ENCODE measurements around the gene BRDT. TPM values are rescaled to one million over a fixed set of nuclear protein-coding genes. Genes with fewer than 3 reads are reported as not detected.

Gene BRDT
- total RNA-seq, 4 donors from 2014 or later, result 0.30 TPM; not detected in 3

- TF ChIP-seq EP300 (IDR thresholded peaks at IDR 0.05) (no peak), POLR2A (IDR thresholded peaks at IDR 0.05) (no peak)
- Histone ChIP-seq H3K4me1 (no peaks in the 10 kb centered on the region), H3K36me3 (no peaks in the 10 kb centered on the region), H3K27ac (no peak overlapping the region), H3K27me3 (no peaks in the 10 kb centered on the region), H3K9me3 (no peaks in the 10 kb centered on the region), H3K4me3 (no peak overlapping the region)
- no peak for DNase-seq (ENCODE audit: low spot score in 2 of 2)
- 67 to 73% methylated on average over 4 of the region's 4 CpGs for WGBS, 2 donors
Observed at GRCh38 chr1:91916046-91916445, 33.2 kb upstream of the BRDT start.

DNA sequence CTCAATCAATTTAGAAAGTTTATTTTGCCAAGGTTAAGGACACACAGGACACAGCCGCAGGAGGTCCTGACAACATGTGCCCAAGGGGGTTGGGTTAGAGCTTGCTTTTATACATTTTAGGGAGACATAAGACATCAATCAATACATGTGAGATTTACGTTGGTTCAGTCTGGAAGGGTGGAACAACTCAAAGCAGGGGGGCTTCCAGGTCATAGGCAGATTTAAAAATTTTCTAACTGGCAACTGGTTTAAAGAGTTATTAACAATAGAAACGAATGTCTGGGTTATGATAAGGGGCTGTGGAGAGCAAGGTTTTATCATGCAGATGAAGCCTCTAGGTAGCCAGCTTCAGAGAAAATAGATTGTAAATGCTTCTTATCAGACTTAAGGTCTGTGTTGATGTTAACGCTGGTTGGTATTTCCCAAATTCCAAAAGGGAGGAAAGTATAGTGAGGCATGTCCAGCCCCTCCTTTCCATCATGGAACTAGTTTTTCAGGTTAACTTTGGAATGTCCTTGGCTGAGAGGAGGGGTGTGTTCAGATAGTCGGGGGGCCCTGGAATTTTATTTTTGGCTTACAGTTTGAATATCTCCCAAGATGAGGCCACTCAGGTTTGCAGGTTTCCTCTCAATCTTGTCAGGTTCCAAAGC, 32.3 kb upstream of the BRDT start:
- TF ChIP-seq EP300 (IDR thresholded peaks at IDR 0.05) (no peak), POLR2A (IDR thresholded peaks at IDR 0.05) (no peak)
- TF ChIP-seq, protein P1, sequence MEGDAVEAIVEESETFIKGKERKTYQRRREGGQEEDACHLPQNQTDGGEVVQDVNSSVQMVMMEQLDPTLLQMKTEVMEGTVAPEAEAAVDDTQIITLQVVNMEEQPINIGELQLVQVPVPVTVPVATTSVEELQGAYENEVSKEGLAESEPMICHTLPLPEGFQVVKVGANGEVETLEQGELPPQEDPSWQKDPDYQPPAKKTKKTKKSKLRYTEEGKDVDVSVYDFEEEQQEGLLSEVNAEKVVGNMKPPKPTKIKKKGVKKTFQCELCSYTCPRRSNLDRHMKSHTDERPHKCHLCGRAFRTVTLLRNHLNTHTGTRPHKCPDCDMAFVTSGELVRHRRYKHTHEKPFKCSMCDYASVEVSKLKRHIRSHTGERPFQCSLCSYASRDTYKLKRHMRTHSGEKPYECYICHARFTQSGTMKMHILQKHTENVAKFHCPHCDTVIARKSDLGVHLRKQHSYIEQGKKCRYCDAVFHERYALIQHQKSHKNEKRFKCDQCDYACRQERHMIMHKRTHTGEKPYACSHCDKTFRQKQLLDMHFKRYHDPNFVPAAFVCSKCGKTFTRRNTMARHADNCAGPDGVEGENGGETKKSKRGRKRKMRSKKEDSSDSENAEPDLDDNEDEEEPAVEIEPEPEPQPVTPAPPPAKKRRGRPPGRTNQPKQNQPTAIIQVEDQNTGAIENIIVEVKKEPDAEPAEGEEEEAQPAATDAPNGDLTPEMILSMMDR (IDR thresholded peaks at IDR 0.05), result no peak
- Histone ChIP-seq H3K36me3 (no peaks in the 10 kb centered on the region), H3K27ac (no peak overlapping the region), H3K4me1 (no peaks in the 10 kb centered on the region), H3K27me3 (no peaks in the 10 kb centered on the region), H3K9me3 (no peaks in the 10 kb centered on the region), H3K4me3 (no peak overlapping the region)
- no peak for DNase-seq (ENCODE audit: low spot score in 2 of 2)
- WGBS, 2 donors, result 65 to 75% methylated on average over 5 of the region's 5 CpGs

- H3K27me3 ChIP-seq, result no peaks in the 10 kb centered on the region
- H3K9me3 ChIP-seq, result no peaks in the 10 kb centered on the region
- H3K4me1 ChIP-seq, result no peaks in the 10 kb centered on the region
- TF ChIP-seq, protein P1 (IDR thresholded peaks at IDR 0.05), result no peak
- TF ChIP-seq EP300 (IDR thresholded peaks at IDR 0.05), result no peak
- no peak for TF ChIP-seq POLR2A (IDR thresholded peaks at IDR 0.05)
- no peaks in the 10 kb centered on the region for H3K36me3 ChIP-seq
- H3K27ac ChIP-seq, result no peak overlapping the region
- DNase-seq (ENCODE audit: low spot score in 2 of 2), result no peak
- no peak overlapping the region for H3K4me3 ChIP-seq
- 89 to 91% methylated on average over 8 of the region's 8 CpGs for WGBS, 2 donors
Observed at GRCh38 chr1:91919962-91920361, 29.2 kb upstream of the BRDT start.

- peaks cover 0 to 2% (median under 1%) of the 10 kb centered on the region in 4 donors for H3K4me1 ChIP-seq
- TF ChIP-seq POLR2A (IDR thresholded peaks at IDR 0.05), result no peak
- peak in 1 of 2 donors; percentile 29 for TF ChIP-seq EP300 (IDR thresholded peaks at IDR 0.05)
- TF ChIP-seq, protein P1 (IDR thresholded peaks at IDR 0.05), result no peak
- H3K27me3 ChIP-seq, result no peaks in the 10 kb centered on the region
- 35 to 61% methylated on average over 2 of the region's 2 CpGs for WGBS, 2 donors
- peak overlapping the region in 1 of 4 donors; percentile 28 for H3K27ac ChIP-seq
- no peak overlapping the region for H3K4me3 ChIP-seq
- no peak for DNase-seq (ENCODE audit: low spot score in 2 of 2)
- H3K9me3 ChIP-seq, result no peaks in the 10 kb centered on the region
- H3K36me3 ChIP-seq, result no peaks in the 10 kb centered on the region
Observed at GRCh38 chr1:91924146-91924545, 25.1 kb upstream of the BRDT start.

- Histone ChIP-seq H3K4me1 (peaks cover 0 to 4% (median 1%) of the 10 kb centered on the region in 4 donors), H3K4me3 (no peak overlapping the region), H3K27me3 (no peaks in the 10 kb centered on the region), H3K36me3 (no peaks in the 10 kb centered on the region), H3K9me3 (no peaks in the 10 kb centered on the region), H3K27ac (no peak overlapping the region)
- TF ChIP-seq POLR2A (IDR thresholded peaks at IDR 0.05) (no peak), EP300 (IDR thresholded peaks at IDR 0.05) (no peak)
- TF ChIP-seq, protein P1 (IDR thresholded peaks at IDR 0.05), result no peak
- no peak for DNase-seq (ENCODE audit: low spot score in 2 of 2)
- 71 to 72% methylated on average over 4 of the region's 4 CpGs for WGBS, 2 donors
Observed at GRCh38 chr1:91925644-91926435, 23.4 kb upstream of the BRDT start.
